ENCODE data around the gene RPS15. TPM values are rescaled to one million over a fixed set of nuclear protein-coding genes. Genes with fewer than 3 reads are reported as not detected.

RPS15 gene
- total RNA-seq, 1 donor: 318 TPM

GRCh38 chr19:1394252-1395193 is 43.7 kb upstream of the RPS15 start:
- peaks cover 3% of the 10 kb centered on the region for H4K20me1 ChIP-seq (ENCODE audit: insufficient read depth, low read length)
- no peaks in the 10 kb centered on the region for H3K79me2 ChIP-seq (ENCODE audit: insufficient read depth, low read length)
- no peak overlapping the region for H3K27ac ChIP-seq (ENCODE audit: low read depth, low read length)
- H2AFZ ChIP-seq (ENCODE audit: low read length): no peak overlapping the region
- no peaks in the 10 kb centered on the region for H3K27me3 ChIP-seq (ENCODE audit: insufficient read depth, low read length)
- H3K4me2 ChIP-seq (ENCODE audit: insufficient read depth, low read length): no peak overlapping the region
- TF ChIP-seq, protein P1, sequence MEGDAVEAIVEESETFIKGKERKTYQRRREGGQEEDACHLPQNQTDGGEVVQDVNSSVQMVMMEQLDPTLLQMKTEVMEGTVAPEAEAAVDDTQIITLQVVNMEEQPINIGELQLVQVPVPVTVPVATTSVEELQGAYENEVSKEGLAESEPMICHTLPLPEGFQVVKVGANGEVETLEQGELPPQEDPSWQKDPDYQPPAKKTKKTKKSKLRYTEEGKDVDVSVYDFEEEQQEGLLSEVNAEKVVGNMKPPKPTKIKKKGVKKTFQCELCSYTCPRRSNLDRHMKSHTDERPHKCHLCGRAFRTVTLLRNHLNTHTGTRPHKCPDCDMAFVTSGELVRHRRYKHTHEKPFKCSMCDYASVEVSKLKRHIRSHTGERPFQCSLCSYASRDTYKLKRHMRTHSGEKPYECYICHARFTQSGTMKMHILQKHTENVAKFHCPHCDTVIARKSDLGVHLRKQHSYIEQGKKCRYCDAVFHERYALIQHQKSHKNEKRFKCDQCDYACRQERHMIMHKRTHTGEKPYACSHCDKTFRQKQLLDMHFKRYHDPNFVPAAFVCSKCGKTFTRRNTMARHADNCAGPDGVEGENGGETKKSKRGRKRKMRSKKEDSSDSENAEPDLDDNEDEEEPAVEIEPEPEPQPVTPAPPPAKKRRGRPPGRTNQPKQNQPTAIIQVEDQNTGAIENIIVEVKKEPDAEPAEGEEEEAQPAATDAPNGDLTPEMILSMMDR (IDR thresholded peaks at IDR 0.05; ENCODE audit: extremely low read depth, low read depth, low read length): no peak
- H3K4me1 ChIP-seq (ENCODE audit: insufficient read depth, low read length): no peaks in the 10 kb centered on the region
- no peak overlapping the region for H3K4me3 ChIP-seq (ENCODE audit: insufficient read depth, low read length)
- no peaks in the 10 kb centered on the region for H3K9me3 ChIP-seq (ENCODE audit: low read depth, low read length)
- peaks cover 13% of the 10 kb centered on the region for H3K36me3 ChIP-seq (ENCODE audit: insufficient read depth, low read length)
- no peak for DNase-seq (ENCODE audit: insufficient read length, low spot score, missing footprints)

DNA sequence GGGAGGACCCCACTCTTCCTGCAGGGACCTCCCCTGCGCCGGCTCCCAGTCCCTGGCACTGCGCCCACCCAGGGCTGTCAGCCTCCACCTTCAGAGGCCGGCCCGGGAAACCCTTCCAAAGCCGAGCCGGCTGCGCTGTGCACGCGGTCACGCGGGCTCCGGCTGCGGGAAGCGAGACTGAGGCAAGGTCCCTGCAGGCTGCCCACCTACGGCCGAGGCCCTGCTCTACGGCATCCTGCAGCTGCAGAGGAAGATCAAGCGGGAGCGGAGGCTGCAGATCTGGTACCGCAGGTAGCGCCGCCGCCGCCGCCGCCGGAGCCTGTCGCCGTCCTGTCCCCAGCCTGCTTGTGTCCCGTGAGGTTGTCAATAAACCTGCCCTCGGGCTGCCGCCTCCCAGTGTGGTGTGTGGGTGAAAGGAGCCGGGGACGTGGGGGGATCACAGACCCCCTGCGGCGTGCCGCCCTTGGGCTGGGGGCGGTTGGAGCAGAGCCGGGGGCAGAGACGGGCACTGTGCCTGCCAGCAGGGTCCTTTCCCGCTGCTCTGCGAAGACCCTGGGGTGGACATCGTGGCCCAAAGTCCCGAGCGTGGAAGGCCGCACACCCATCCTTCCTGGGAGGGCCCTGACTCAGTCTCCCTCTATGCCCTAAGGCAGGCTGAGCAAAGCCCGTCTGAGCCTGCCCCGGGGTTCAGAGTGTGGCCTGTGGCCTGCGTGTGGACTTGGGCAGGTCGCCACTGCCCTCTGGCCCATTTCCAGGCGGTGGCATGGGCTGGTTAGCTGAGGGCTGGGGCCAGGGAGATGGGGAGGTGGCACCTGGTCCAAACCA is 42.8 kb upstream of the RPS15 start:
- H3K36me3 ChIP-seq (ENCODE audit: insufficient read depth, low read length): peaks cover 10% of the 10 kb centered on the region
- H3K4me3 ChIP-seq (ENCODE audit: insufficient read depth, low read length): no peak overlapping the region
- H2AFZ ChIP-seq (ENCODE audit: low read length): no peak overlapping the region
- H3K79me2 ChIP-seq (ENCODE audit: insufficient read depth, low read length): no peaks in the 10 kb centered on the region
- H3K27me3 ChIP-seq (ENCODE audit: insufficient read depth, low read length): no peaks in the 10 kb centered on the region
- TF ChIP-seq, protein P1 (IDR thresholded peaks at IDR 0.05; ENCODE audit: extremely low read depth, low read depth, low read length): no peak
- no peak for DNase-seq (ENCODE audit: insufficient read length, low spot score, missing footprints)
- peaks cover 5% of the 10 kb centered on the region for H4K20me1 ChIP-seq (ENCODE audit: insufficient read depth, low read length)
- H3K27ac ChIP-seq (ENCODE audit: low read depth, low read length): no peak overlapping the region
- no peak overlapping the region for H3K4me2 ChIP-seq (ENCODE audit: insufficient read depth, low read length)
- H3K4me1 ChIP-seq (ENCODE audit: insufficient read depth, low read length): peaks cover 3% of the 10 kb centered on the region
- no peaks in the 10 kb centered on the region for H3K9me3 ChIP-seq (ENCODE audit: low read depth, low read length)

DNA sequence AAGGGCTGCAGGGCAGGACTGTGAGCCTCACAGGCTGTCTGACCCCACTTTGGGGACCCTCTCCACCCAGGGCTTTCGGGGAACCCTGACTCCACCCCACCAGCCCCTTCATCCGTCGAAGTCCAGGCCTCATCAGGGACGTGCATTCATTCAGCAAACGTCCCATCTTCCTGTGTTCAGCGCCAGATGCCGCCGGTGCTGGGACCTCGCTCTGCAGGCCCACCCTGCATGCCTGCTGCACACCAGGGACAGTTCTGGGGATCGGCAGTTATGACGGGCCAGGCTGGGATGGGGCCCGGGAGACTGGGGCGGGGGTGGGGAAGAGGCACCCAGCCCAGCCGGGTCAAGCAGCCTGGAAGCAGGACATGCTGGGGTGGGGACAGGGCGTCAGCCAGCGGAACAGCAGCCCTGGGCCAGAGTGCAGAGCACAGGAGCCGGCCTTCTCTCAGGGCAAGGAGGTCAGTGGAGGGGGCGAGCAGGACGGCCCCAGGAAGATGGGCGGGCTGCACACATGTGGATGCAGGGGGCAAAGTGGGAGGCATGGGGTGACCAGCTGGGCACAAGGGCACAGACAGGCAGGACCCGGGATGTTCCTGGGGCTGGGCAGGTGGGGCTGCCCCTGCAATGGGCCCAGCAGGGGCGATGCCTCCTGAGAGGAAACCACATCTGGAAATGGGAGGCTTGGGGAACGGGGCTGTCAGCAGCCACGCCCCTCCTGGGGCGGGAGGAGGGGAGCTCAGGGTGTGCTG is 42.0 kb upstream of the RPS15 start:
- no peaks in the 10 kb centered on the region for H3K9me3 ChIP-seq (ENCODE audit: low read depth, low read length)
- no peaks in the 10 kb centered on the region for H3K79me2 ChIP-seq (ENCODE audit: insufficient read depth, low read length)
- H3K4me1 ChIP-seq (ENCODE audit: insufficient read depth, low read length): peaks cover 11% of the 10 kb centered on the region
- TF ChIP-seq, protein P1 (IDR thresholded peaks at IDR 0.05; ENCODE audit: extremely low read depth, low read depth, low read length): no peak
- H3K4me2 ChIP-seq (ENCODE audit: insufficient read depth, low read length): no peak overlapping the region
- DNase-seq (ENCODE audit: insufficient read length, low spot score, missing footprints): no peak
- no peaks in the 10 kb centered on the region for H3K27me3 ChIP-seq (ENCODE audit: insufficient read depth, low read length)
- no peak overlapping the region for H2AFZ ChIP-seq (ENCODE audit: low read length)
- no peak overlapping the region for H3K27ac ChIP-seq (ENCODE audit: low read depth, low read length)
- peaks cover 8% of the 10 kb centered on the region for H4K20me1 ChIP-seq (ENCODE audit: insufficient read depth, low read length)
- peaks cover 7% of the 10 kb centered on the region for H3K36me3 ChIP-seq (ENCODE audit: insufficient read depth, low read length)
- no peak overlapping the region for H3K4me3 ChIP-seq (ENCODE audit: insufficient read depth, low read length)
